ENCODE measurements around the gene TMEM178A.

The TMEM178A gene

DNA sequence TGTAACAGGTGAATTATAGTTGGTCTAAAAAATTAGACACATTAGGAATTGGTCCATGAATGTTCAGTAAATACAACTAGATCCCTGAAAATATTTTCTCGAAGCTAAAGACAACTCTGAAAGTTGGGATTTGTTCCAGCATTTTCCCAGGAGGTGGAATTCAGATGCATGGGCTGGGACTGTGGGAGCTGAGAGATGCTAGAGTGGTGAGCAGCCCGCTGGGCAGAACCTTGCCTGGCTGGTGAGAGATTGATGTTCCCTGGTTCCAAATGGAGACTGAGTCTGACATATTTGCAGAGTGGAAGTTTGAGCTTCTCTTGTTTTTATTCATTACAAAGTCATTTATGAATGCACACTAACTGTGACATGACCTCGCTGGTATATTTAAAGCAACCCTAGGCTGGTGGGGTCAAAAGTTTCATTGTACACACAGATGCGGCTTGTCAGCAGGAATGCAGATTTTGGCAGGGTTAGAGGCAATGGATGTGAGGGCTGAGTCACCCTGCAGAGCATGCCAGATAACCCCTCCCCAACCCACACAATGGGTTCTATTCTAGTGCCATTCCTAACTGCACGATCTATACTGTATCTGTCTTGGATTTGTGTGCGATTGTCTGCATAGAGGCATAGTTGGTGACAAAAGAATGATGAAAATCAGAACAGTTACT, 23.5 kb upstream of the TMEM178A start:
- TF ChIP-seq EGR1 (IDR thresholded peaks at IDR 0.05) = no peak
- TF ChIP-seq FOXM1 (IDR thresholded peaks at IDR 0.05; ENCODE audit: borderline replicate concordance, low read depth) = 0 out of 2 replicates have a peak, but pooled peaks have one; percentile 21
- TF ChIP-seq CEBPB (IDR thresholded peaks at IDR 0.05) = no peak
- TF ChIP-seq, protein P1, sequence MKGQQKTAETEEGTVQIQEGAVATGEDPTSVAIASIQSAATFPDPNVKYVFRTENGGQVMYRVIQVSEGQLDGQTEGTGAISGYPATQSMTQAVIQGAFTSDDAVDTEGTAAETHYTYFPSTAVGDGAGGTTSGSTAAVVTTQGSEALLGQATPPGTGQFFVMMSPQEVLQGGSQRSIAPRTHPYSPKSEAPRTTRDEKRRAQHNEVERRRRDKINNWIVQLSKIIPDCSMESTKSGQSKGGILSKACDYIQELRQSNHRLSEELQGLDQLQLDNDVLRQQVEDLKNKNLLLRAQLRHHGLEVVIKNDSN (IDR thresholded peaks at IDR 0.05) = no peak
- no peak for TF ChIP-seq CREB1 (IDR thresholded peaks at IDR 0.05; ENCODE audit: low read depth)
- TF ChIP-seq EP300 (IDR thresholded peaks at IDR 0.05; ENCODE audit: borderline replicate concordance) = peak; percentile 67
- no peak for TF ChIP-seq REST (IDR thresholded peaks at IDR 0.05; ENCODE audit: low read depth)
- no peak for TF ChIP-seq ZBTB7A (IDR thresholded peaks at IDR 0.05; ENCODE audit: low read depth)
- peak; percentile 85 for TF ChIP-seq TCF12 (IDR thresholded peaks at IDR 0.05; ENCODE audit: low read depth)
- TF ChIP-seq YY1 (IDR thresholded peaks at IDR 0.05; ENCODE audit: low read depth) = 0 out of 2 replicates have a peak, but pooled peaks have one; percentile 27
- peak; percentile 91 for TF ChIP-seq NFIC (IDR thresholded peaks at IDR 0.05)
- no peak for TF ChIP-seq TAF1 (IDR thresholded peaks at IDR 0.05; ENCODE audit: low read depth)
- TF ChIP-seq, protein P2, sequence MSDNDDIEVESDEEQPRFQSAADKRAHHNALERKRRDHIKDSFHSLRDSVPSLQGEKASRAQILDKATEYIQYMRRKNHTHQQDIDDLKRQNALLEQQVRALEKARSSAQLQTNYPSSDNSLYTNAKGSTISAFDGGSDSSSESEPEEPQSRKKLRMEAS (IDR thresholded peaks at IDR 0.05) = no peak
- no peak for TF ChIP-seq RAD21 (IDR thresholded peaks at IDR 0.05; ENCODE audit: low read depth)
- peak; percentile 86 for TF ChIP-seq TEAD4 (IDR thresholded peaks at IDR 0.05)

- TF ChIP-seq ZBTB7A (IDR thresholded peaks at IDR 0.05; ENCODE audit: low read depth) (no peak), YY1 (IDR thresholded peaks at IDR 0.05; ENCODE audit: low read depth) (no peak), TAF1 (IDR thresholded peaks at IDR 0.05; ENCODE audit: low read depth) (no peak)
- TF ChIP-seq, protein P2 (IDR thresholded peaks at IDR 0.05) = no peak
These were observed 19.9 kb upstream of the TMEM178A start for GRCh38 chr2:39645826-39646225.

- TF ChIP-seq TEAD4 (IDR thresholded peaks at IDR 0.05) = no peak
- TF ChIP-seq YY1 (IDR thresholded peaks at IDR 0.05; ENCODE audit: low read depth) = no peak
- TF ChIP-seq TCF12 (IDR thresholded peaks at IDR 0.05; ENCODE audit: low read depth) = no peak
- TF ChIP-seq, protein P1 (IDR thresholded peaks at IDR 0.05) = no peak
- TF ChIP-seq RAD21 (IDR thresholded peaks at IDR 0.05; ENCODE audit: low read depth) = no peak
- no peak for TF ChIP-seq ZBTB7A (IDR thresholded peaks at IDR 0.05; ENCODE audit: low read depth)
- TF ChIP-seq EGR1 (IDR thresholded peaks at IDR 0.05) = no peak
- no peak for TF ChIP-seq FOXM1 (IDR thresholded peaks at IDR 0.05; ENCODE audit: borderline replicate concordance, low read depth)
- no peak for TF ChIP-seq EP300 (IDR thresholded peaks at IDR 0.05; ENCODE audit: borderline replicate concordance)
- TF ChIP-seq CEBPB (IDR thresholded peaks at IDR 0.05) = no peak
These were observed 19.4 kb upstream of the TMEM178A start for GRCh38 chr2:39646267-39646666.

DNA sequence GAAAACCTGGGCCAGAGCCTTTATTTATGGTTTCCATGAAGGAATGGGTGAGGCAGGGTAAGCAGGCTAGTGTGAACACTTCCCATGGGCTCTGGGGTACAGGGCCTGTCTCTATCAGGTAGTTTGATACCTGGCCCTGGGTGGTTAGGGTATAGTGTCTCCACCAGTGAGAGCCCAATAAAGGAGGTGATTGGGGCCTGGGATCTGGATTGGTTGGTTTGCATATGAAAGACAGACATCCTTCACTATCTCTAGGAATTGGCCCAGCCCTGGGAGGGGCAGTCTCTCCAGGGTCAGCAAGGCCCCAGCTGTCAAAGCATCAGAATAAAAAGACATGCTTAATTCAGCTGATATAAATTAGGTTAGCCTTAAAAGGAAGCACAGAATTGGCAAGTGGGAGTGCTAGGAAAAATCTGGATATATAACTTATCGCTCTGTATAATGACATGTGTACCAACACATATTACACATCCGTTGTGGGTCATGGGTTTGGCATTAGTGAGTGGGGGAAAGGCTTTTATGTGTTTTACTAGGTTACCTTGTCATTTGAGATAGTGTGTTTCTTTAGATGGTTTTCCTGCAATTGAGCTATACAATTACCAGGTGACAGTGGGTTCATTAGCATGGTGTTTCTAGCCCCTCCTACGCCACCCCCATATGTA, 18.5 kb upstream of the TMEM178A start:
- TF ChIP-seq EGR1 (IDR thresholded peaks at IDR 0.05) = no peak
- no peak for TF ChIP-seq TAF1 (IDR thresholded peaks at IDR 0.05; ENCODE audit: low read depth)
- TF ChIP-seq TEAD4 (IDR thresholded peaks at IDR 0.05) = no peak
- TF ChIP-seq TCF12 (IDR thresholded peaks at IDR 0.05; ENCODE audit: low read depth) = no peak
- no peak for TF ChIP-seq NFIC (IDR thresholded peaks at IDR 0.05)
- TF ChIP-seq FOXM1 (IDR thresholded peaks at IDR 0.05; ENCODE audit: borderline replicate concordance, low read depth) = no peak
- TF ChIP-seq RAD21 (IDR thresholded peaks at IDR 0.05; ENCODE audit: low read depth) = no peak
- TF ChIP-seq EP300 (IDR thresholded peaks at IDR 0.05; ENCODE audit: borderline replicate concordance) = no peak
- TF ChIP-seq, protein P1 (IDR thresholded peaks at IDR 0.05) = no peak
- TF ChIP-seq ZBTB7A (IDR thresholded peaks at IDR 0.05; ENCODE audit: low read depth) = no peak
- no peak for TF ChIP-seq REST (IDR thresholded peaks at IDR 0.05; ENCODE audit: low read depth)
- TF ChIP-seq, protein P2 (IDR thresholded peaks at IDR 0.05) = no peak
- TF ChIP-seq CREB1 (IDR thresholded peaks at IDR 0.05; ENCODE audit: low read depth) = no peak
- TF ChIP-seq YY1 (IDR thresholded peaks at IDR 0.05; ENCODE audit: low read depth) = no peak
- TF ChIP-seq CEBPB (IDR thresholded peaks at IDR 0.05) = no peak

Measured in Ishikawa (cell line).